ENCODE results near the gene CCDC174.

DNA sequence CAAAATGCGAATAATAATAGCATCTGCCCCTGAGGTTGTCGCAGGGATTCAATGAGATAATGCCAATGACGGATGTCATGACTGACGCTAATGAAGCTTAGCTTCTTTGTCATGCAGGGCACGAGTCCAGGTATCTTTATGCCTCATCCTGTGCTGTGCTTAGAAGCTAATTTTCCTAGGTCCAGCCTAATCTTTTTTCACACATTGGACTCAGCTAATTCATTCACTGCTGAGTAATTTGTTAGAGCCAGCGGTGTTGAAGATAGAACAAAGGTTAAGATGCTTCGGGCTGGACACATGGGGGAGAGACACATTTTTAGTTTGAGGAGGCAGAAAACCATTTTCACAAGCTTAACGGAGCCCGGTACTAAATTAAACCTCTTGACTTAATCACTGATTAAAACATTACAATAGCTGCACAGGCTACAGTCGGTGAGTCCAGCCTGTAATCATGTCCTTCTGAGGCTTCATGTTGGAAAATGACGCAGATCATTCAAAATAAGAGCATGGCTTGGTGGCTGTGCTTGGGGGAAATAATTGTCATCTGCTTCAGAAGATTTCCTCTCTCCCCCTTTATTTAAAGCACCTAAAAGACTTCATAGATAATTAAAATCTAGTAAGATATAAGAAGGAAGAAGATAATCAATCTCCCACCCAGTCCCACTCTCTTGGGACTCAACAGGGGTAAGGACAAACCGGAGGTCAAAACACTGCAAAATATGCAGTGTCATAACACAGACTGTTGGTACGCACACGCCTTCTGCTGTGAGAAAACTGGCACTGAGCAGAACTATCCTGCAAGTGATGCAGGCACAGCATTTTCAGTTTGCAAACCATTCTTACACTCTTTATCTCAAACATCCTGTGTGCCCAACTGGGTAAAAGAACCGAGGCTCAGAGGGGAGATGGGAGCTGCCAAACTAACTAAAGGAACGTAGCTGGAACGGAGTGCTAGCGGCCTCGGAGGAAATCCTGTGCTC is 3.3 kb upstream of the CCDC174 start:
- TF ChIP-seq EZH2 (IDR thresholded peaks at IDR 0.05), result no peak
- TF ChIP-seq POLR2AphosphoS5 (IDR thresholded peaks at IDR 0.05; ENCODE audit: borderline replicate concordance, low read depth, low read length), result no peak
